ENCODE measurements around the gene DSC3.

DNA sequence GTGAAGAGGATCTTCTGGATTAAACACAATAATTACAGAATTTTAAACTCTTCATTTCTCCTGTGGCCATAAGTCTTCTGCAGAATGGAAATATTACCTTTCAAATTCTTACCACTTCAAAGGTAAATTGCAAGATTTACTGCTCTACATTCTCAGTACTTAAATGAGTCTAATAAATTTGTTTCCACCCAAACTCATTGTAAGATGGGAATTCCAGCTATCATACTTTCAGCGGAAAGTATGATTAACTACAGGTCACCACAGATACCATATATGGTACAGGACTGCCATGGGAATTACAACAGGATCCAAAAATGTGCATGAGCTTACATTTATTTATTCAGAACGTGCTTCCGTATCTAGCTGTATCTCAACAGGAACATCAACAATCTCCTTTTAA is 3.1 kb downstream of the DSC3 start:
- TF ChIP-seq, protein P1, sequence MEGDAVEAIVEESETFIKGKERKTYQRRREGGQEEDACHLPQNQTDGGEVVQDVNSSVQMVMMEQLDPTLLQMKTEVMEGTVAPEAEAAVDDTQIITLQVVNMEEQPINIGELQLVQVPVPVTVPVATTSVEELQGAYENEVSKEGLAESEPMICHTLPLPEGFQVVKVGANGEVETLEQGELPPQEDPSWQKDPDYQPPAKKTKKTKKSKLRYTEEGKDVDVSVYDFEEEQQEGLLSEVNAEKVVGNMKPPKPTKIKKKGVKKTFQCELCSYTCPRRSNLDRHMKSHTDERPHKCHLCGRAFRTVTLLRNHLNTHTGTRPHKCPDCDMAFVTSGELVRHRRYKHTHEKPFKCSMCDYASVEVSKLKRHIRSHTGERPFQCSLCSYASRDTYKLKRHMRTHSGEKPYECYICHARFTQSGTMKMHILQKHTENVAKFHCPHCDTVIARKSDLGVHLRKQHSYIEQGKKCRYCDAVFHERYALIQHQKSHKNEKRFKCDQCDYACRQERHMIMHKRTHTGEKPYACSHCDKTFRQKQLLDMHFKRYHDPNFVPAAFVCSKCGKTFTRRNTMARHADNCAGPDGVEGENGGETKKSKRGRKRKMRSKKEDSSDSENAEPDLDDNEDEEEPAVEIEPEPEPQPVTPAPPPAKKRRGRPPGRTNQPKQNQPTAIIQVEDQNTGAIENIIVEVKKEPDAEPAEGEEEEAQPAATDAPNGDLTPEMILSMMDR (conservative IDR thresholded peaks at IDR 0.05): no peak
- no peak for TF ChIP-seq EZH2 (IDR thresholded peaks at IDR 0.05; ENCODE audit: low read depth)

Measured in PC-9 (cell line).